ENCODE data around the gene MRTFA. TPM values are rescaled to one million over a fixed set of nuclear protein-coding genes. Genes with fewer than 3 reads are reported as not detected.

MRTFA gene
- total and polyA plus RNA-seq, 2 of the 13 experiments (the other 11 are each of a cell fraction or from before 2014, with no cell fraction given) = 2.4 to 8.2 TPM

- TF ChIP-seq BCLAF1 (IDR thresholded peaks at IDR 0.05) (no peak), ZNF883 (CRISPR knock-in tag; IDR thresholded peaks at IDR 0.05; ENCODE audit: not compliant biosample characterization) (peak; percentile 49), NR2F6 (IDR thresholded peaks at IDR 0.05) (no peak), NR2F6 (CRISPR knock-in tag; IDR thresholded peaks at IDR 0.05) (no peak), FOXP1 (IDR thresholded peaks at IDR 0.05) (no peak), FOXP1 (CRISPR knock-in tag; IDR thresholded peaks at IDR 0.05) (no peak), IRF2 (CRISPR knock-in tag; IDR thresholded peaks at IDR 0.05) (no peak; the same call in 1 of the 2 replicates), TCF7L2 (IDR thresholded peaks at IDR 0.05; ENCODE audit: low read depth, low read length) (no peak), KDM4B (CRISPR knock-in tag; IDR thresholded peaks at IDR 0.05) (peak; percentile 57; the same call in 1 of the 2 replicates), RXRA (CRISPR knock-in tag; IDR thresholded peaks at IDR 0.05) (peak; percentile 60), PTBP1 (IDR thresholded peaks at IDR 0.05; ENCODE audit: low read depth, low read length, poor library complexity, severe bottlenecking) (no peak), ZNF33B (CRISPR knock-in tag; IDR thresholded peaks at IDR 0.05) (no peak), AKNA (CRISPR knock-in tag; IDR thresholded peaks at IDR 0.05; ENCODE audit: borderline replicate concordance) (no peak), FOXO4 (CRISPR knock-in tag; conservative IDR thresholded peaks at IDR 0.05) (no peak), SOX5 (CRISPR knock-in tag; IDR thresholded peaks at IDR 0.05; ENCODE audit: borderline replicate concordance) (peak; percentile 33; the same call in 1 of the 2 replicates), ELK4 (CRISPR knock-in tag; IDR thresholded peaks at IDR 0.05; ENCODE audit: borderline replicate concordance) (no peak), MAFF (IDR thresholded peaks at IDR 0.05; ENCODE audit: low read depth, low read length) (peak; percentile 57), ZNF619 (CRISPR knock-in tag; IDR thresholded peaks at IDR 0.05) (0 out of 2 replicates have a peak, but pooled peaks have one; percentile 46), ZNF784 (CRISPR knock-in tag; IDR thresholded peaks at IDR 0.05; ENCODE audit: borderline replicate concordance) (no peak)
These were observed 15.3 kb upstream of the MRTFA start (continued) for GRCh38 chr22:40651563-40652501.

Data from HepG2 (cell line).